ENCODE measurements around the gene RASSF8.

RASSF8 gene

GRCh38 chr12:26069796-26070195, 111.3 kb downstream of the RASSF8 start:
- no peaks in the 10 kb centered on the region for H4K20me1 ChIP-seq (ENCODE audit: insufficient read depth, low read length, poor library complexity, severe bottlenecking)
- H3K79me2 ChIP-seq (ENCODE audit: insufficient read depth, low read length): no peaks in the 10 kb centered on the region
- TF ChIP-seq EZH2phosphoT487 (IDR thresholded peaks at IDR 0.05; ENCODE audit: borderline replicate concordance): no peak
- TF ChIP-seq, protein P1, sequence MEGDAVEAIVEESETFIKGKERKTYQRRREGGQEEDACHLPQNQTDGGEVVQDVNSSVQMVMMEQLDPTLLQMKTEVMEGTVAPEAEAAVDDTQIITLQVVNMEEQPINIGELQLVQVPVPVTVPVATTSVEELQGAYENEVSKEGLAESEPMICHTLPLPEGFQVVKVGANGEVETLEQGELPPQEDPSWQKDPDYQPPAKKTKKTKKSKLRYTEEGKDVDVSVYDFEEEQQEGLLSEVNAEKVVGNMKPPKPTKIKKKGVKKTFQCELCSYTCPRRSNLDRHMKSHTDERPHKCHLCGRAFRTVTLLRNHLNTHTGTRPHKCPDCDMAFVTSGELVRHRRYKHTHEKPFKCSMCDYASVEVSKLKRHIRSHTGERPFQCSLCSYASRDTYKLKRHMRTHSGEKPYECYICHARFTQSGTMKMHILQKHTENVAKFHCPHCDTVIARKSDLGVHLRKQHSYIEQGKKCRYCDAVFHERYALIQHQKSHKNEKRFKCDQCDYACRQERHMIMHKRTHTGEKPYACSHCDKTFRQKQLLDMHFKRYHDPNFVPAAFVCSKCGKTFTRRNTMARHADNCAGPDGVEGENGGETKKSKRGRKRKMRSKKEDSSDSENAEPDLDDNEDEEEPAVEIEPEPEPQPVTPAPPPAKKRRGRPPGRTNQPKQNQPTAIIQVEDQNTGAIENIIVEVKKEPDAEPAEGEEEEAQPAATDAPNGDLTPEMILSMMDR (conservative IDR thresholded peaks at IDR 0.05; ENCODE audit: low read length): no peak
- no peaks in the 10 kb centered on the region for H3K9me2 ChIP-seq (replicated peaks; ENCODE audit: low read depth, low read length)
- no peak overlapping the region for H3K9ac ChIP-seq (ENCODE audit: low read depth, low read length, poor library complexity, severe bottlenecking)
- H3K9me3 ChIP-seq (ENCODE audit: insufficient read depth, low read depth, low read length): no peaks in the 10 kb centered on the region
- H3K4me1 ChIP-seq (ENCODE audit: insufficient read depth, low read length, poor library complexity, severe bottlenecking): no peaks in the 10 kb centered on the region
- H3F3A ChIP-seq (ENCODE audit: low read depth): no peaks in the 10 kb centered on the region
- H3K36me3 ChIP-seq (ENCODE audit: insufficient read depth, low read length): no peaks in the 10 kb centered on the region
- H3K27me3 ChIP-seq (ENCODE audit: insufficient read depth, low read length, poor library complexity, severe bottlenecking): no peaks in the 10 kb centered on the region
- H3K4me2 ChIP-seq (ENCODE audit: low read depth, low read length, poor library complexity, severe bottlenecking): no peak overlapping the region
- H2AFZ ChIP-seq (ENCODE audit: low read length): no peak overlapping the region
- no peak overlapping the region for H3K4me3 ChIP-seq (ENCODE audit: low read length, poor library complexity, severe bottlenecking)

GRCh38 chr12:26077915-26078702, 119.6 kb downstream of the RASSF8 start:
- H3K9ac ChIP-seq (ENCODE audit: low read depth, low read length, poor library complexity, severe bottlenecking): no peak overlapping the region
- no peaks in the 10 kb centered on the region for H3K36me3 ChIP-seq (ENCODE audit: insufficient read depth, low read length)
- H3K79me2 ChIP-seq (ENCODE audit: insufficient read depth, low read length): no peaks in the 10 kb centered on the region
- TF ChIP-seq EZH2phosphoT487 (IDR thresholded peaks at IDR 0.05; ENCODE audit: borderline replicate concordance): no peak
- TF ChIP-seq, protein P1 (conservative IDR thresholded peaks at IDR 0.05; ENCODE audit: low read length): no peak
- no peaks in the 10 kb centered on the region for H3K9me3 ChIP-seq (ENCODE audit: insufficient read depth, low read depth, low read length)
- H3K9me2 ChIP-seq (replicated peaks; ENCODE audit: low read depth, low read length): no peaks in the 10 kb centered on the region
- H2AFZ ChIP-seq (ENCODE audit: low read length): no peak overlapping the region
- H3K4me2 ChIP-seq (ENCODE audit: low read depth, low read length, poor library complexity, severe bottlenecking): no peak overlapping the region
- H4K20me1 ChIP-seq (ENCODE audit: insufficient read depth, low read length, poor library complexity, severe bottlenecking): no peaks in the 10 kb centered on the region
- H3K27me3 ChIP-seq (ENCODE audit: insufficient read depth, low read length, poor library complexity, severe bottlenecking): no peaks in the 10 kb centered on the region
- H3F3A ChIP-seq (ENCODE audit: low read depth): no peaks in the 10 kb centered on the region
- H3K4me1 ChIP-seq (ENCODE audit: insufficient read depth, low read length, poor library complexity, severe bottlenecking): no peaks in the 10 kb centered on the region
- no peak overlapping the region for H3K4me3 ChIP-seq (ENCODE audit: low read length, poor library complexity, severe bottlenecking)

GRCh38 chr12:26080911-26081310, 122.4 kb downstream of the RASSF8 start:
- Histone ChIP-seq H3K4me3 (ENCODE audit: low read length, poor library complexity, severe bottlenecking) (no peak overlapping the region), H3K9me3 (ENCODE audit: insufficient read depth, low read depth, low read length) (no peaks in the 10 kb centered on the region; the same call in 1 of the 2 replicates), H3K9ac (ENCODE audit: low read depth, low read length, poor library complexity, severe bottlenecking) (no peak overlapping the region), H2AFZ (ENCODE audit: low read length) (no peak overlapping the region), H3K9me2 (replicated peaks; ENCODE audit: low read depth, low read length) (no peaks in the 10 kb centered on the region), H4K20me1 (ENCODE audit: insufficient read depth, low read length, poor library complexity, severe bottlenecking) (no peaks in the 10 kb centered on the region), H3K36me3 (ENCODE audit: insufficient read depth, low read length) (no peaks in the 10 kb centered on the region), H3K79me2 (ENCODE audit: insufficient read depth, low read length) (no peaks in the 10 kb centered on the region), H3K4me2 (ENCODE audit: low read depth, low read length, poor library complexity, severe bottlenecking) (no peak overlapping the region), H3K27me3 (ENCODE audit: insufficient read depth, low read length, poor library complexity, severe bottlenecking) (no peaks in the 10 kb centered on the region), H3F3A (ENCODE audit: low read depth) (no peaks in the 10 kb centered on the region), H3K4me1 (ENCODE audit: insufficient read depth, low read length, poor library complexity, severe bottlenecking) (no peaks in the 10 kb centered on the region)
- TF ChIP-seq EZH2phosphoT487 (IDR thresholded peaks at IDR 0.05; ENCODE audit: borderline replicate concordance): no peak
- TF ChIP-seq, protein P1 (conservative IDR thresholded peaks at IDR 0.05; ENCODE audit: low read length): no peak

Measured in Loucy (cell line).